ENCODE results near the gene MTMR6.

DNA sequence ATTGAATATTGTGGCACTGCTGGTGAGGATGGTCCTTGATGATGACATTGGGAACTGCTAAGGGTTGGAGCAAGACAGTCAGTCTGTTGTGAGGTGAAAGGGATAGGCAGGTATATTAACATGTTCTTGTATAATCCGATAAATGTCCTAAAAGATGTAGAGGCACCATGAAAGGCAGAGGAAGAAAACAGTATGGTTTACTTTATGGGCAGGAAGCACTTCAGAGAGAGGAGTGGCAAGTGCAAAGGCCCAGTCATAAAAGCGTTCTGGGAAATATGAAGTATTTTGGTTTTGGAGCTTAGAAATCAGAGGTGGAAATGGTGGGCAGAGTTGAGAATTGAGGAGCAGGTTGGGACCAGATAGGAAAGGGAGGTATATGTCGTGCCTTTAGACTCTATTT is 23.6 kb upstream of the MTMR6 start:
- TF ChIP-seq EZH2 (IDR thresholded peaks at IDR 0.05; ENCODE audit: borderline replicate concordance) (no peak), EZH2phosphoT487 (IDR thresholded peaks at IDR 0.05; ENCODE audit: low read depth, severe bottlenecking, unreplicated experiment) (no peak)
- TF ChIP-seq, protein P1, sequence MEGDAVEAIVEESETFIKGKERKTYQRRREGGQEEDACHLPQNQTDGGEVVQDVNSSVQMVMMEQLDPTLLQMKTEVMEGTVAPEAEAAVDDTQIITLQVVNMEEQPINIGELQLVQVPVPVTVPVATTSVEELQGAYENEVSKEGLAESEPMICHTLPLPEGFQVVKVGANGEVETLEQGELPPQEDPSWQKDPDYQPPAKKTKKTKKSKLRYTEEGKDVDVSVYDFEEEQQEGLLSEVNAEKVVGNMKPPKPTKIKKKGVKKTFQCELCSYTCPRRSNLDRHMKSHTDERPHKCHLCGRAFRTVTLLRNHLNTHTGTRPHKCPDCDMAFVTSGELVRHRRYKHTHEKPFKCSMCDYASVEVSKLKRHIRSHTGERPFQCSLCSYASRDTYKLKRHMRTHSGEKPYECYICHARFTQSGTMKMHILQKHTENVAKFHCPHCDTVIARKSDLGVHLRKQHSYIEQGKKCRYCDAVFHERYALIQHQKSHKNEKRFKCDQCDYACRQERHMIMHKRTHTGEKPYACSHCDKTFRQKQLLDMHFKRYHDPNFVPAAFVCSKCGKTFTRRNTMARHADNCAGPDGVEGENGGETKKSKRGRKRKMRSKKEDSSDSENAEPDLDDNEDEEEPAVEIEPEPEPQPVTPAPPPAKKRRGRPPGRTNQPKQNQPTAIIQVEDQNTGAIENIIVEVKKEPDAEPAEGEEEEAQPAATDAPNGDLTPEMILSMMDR (IDR thresholded peaks at IDR 0.05; ENCODE audit: poor library complexity), result no peak

Measured in hepatocyte (in vitro differentiated cells).